OCI-LY7 (cell line): ENCODE results near the gene BRI3. TPM values are rescaled to one million over a fixed set of nuclear protein-coding genes. Genes with fewer than 3 reads are reported as not detected.

Experiments
- BruUV-seq: library from RNA; stranded (reverse); fragments of 400-500 nt; replicated peaks from 2 replicates; lab custom pipeline; 2021; lab: Mats Ljungman, UMichigan
- CTCF ChIA-PET: fragments of 300-600 bp; sonication (Branson Sonifier 250); formaldehyde crosslinking; loops from one replicate; lab custom pipeline; 2022; ENCODE audit warnings: antibody characterized with exemption; ENCODE audit not compliant: unreplicated experiment; lab: Charles Lee
- POLR2A ChIA-PET: fragments of 300-600 bp; sonication (Branson Sonifier 250); formaldehyde crosslinking; loops from one replicate; lab custom pipeline; 2022; ENCODE audit warnings: antibody characterized with exemption; lab: Charles Lee
- DNase-seq: peaks from one replicate; pipeline ENCODE4 v3.0.0-alpha.2; 2015; ENCODE audit warnings: low spot score
- H2AFZ ChIP-seq: fragments of 200-600 bp; sonication (generic), shearing (Covaris generic); 2 replicates; pipeline ENCODE4 v1.6.1; 2014; ENCODE audit warnings: mild to moderate bottlenecking, antibody characterized with exemption, low read length, moderate library complexity
- H3K27ac ChIP-seq: fragments of 200-600 bp; sonication (generic); 2 replicates; pipeline ENCODE4 v1.5.1; 2014; ENCODE audit warnings: mixed run types, low read depth, mild to moderate bottlenecking, moderate library complexity, low read length, inconsistent platforms; ENCODE audit not compliant: poor library complexity, severe bottlenecking
- H3K36me3 ChIP-seq: fragments of 200-600 bp; sonication (generic); 2 replicates; pipeline ENCODE4 v1.6.1; 2014; ENCODE audit warnings: mild to moderate bottlenecking, antibody characterized with exemption, low read length, moderate library complexity, mixed read lengths; ENCODE audit not compliant: insufficient read depth
- H3K4me1 ChIP-seq: fragments of 200-600 bp; sonication (generic); 2 replicates; pipeline ENCODE4 v1.5.1; 2014; ENCODE audit warnings: mild to moderate bottlenecking, low read length; ENCODE audit not compliant: insufficient read depth, poor library complexity, severe bottlenecking
- H3K4me2 ChIP-seq: fragments of 200-600 bp; sonication (generic); 2 replicates; pipeline ENCODE4 v1.6.1; 2014; ENCODE audit warnings: mild to moderate bottlenecking, low read length
- H3K4me3 ChIP-seq: fragments of 200-600 bp; sonication (generic); 2 replicates; pipeline ENCODE4 v1.5.1; 2014; ENCODE audit warnings: mild to moderate bottlenecking, low read depth, low read length; ENCODE audit not compliant: poor library complexity, severe bottlenecking
- H3K79me2 ChIP-seq: fragments of 200-600 bp; sonication (generic); 2 replicates; pipeline ENCODE4 v1.6.1; 2016; ENCODE audit warnings: low read depth, mild to moderate bottlenecking, low read length, moderate library complexity, mixed read lengths; ENCODE audit not compliant: insufficient read depth
- H3K9me2 ChIP-seq: fragments of 200-600 bp; sonication (generic); 2 replicates; pipeline ENCODE4 v1.6.1; 2016; ENCODE audit warnings: mild to moderate bottlenecking, low read length, mixed read lengths; ENCODE audit not compliant: insufficient read depth
- H3K9me3 ChIP-seq: fragments of 200-600 bp; sonication (generic); 2 replicates; pipeline ENCODE4 v1.6.1; 2014; ENCODE audit warnings: mild to moderate bottlenecking, mixed run types, low read length, mixed read lengths
- H4K20me1 ChIP-seq: fragments of 200-600 bp; sonication (generic); 2 replicates; pipeline ENCODE4 v1.6.1; 2014; ENCODE audit warnings: mild to moderate bottlenecking, antibody characterized with exemption, low read length, moderate library complexity, mixed read lengths; ENCODE audit not compliant: insufficient read depth
- EZH2phosphoT487 ChIP-seq: fragments of 200-600 bp; sonication (generic); IDR thresholded peaks from 2 replicates; pipeline ENCODE4 v1.6.1; 2018; ENCODE audit warnings: low read depth, borderline replicate concordance, mild to moderate bottlenecking, mixed run types, antibody characterized with exemption, low read length, moderate library complexity, mixed read lengths
- intact Hi-C: fragments of 100-400 bp; cut with micrococcal nuclease; formaldehyde crosslinking; loops from one replicate; pipeline ENCODE4 v1.10.0; 2022; ENCODE audit not compliant: unreplicated experiment
- total RNA-seq, 2 experiments: library from RNA; depleted of rRNA in 1 of 2; stranded (reverse); fragments of >200 nt in 1 of 2; shearing (Covaris generic) in 1 of 2; gene quantifications; 2 replicates each; pipeline ENCODE4 v1.2.3, GENCODE V29; 2014 to 2022
- TF ChIP-seq, protein P1 (sequence below): fragments of 200-600 bp; sonication (generic); conservative IDR thresholded peaks from 2 replicates; pipeline ENCODE4 v1.5.1; 2014; ENCODE audit warnings: mild to moderate bottlenecking, antibody characterized with exemption, low read length, moderate library complexity, mixed read lengths

BRI3 gene
- total RNA-seq, 2 experiments from 2014 or later = 18.0 to 49.8 TPM

DNA sequence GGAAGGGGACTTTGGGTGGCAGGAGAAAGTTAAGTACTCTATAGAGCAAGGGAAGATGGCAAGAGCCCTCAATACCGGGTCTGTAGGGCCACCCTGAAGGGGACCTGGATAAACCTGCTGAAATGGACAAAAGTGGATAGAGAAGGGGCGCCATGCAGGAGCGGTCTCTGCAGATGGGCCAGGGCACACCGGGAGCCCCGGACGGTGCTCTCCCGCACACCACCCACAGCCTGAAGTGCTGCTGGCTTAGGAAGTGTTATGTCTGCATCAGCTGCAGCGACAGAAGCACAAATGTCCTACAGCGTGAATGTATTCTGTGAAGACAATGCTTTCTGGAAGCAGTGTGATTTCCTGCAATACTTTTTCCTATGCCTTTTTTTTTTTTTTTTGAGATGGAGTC, 37.7 kb downstream of the BRI3 start:
- Histone ChIP-seq H3K36me3 (no peaks in the 10 kb centered on the region), H3K9me3 (peaks cover 11% of the 10 kb centered on the region; the same call in 1 of the 2 replicates), H3K27ac (no peak overlapping the region), H3K9me2 (no peaks in the 10 kb centered on the region), H4K20me1 (no peaks in the 10 kb centered on the region), H3K79me2 (no peaks in the 10 kb centered on the region), H2AFZ (no peak overlapping the region), H3K4me2 (no peak overlapping the region), H3K4me3 (no peak overlapping the region), H3K4me1 (peaks cover 11% of the 10 kb centered on the region)
- intact Hi-C loops = loop anchor here (10.0 kb wide), 1 partner anchor 556 kb away; the partner anchor contains the start of genes TMEM130 and TRRAP
- ChIA-PET POLR2A (interaction anchor here (0.8 kb wide), 1 partner anchor 21 kb away, joined by 3 read pairs; no protein-coding TSS in a partner anchor), CTCF (no interaction called here)
- no peak for DNase-seq
- no TSS peak for BruUV-seq
- TF ChIP-seq EZH2phosphoT487 = no peak
- TF ChIP-seq, protein P1, sequence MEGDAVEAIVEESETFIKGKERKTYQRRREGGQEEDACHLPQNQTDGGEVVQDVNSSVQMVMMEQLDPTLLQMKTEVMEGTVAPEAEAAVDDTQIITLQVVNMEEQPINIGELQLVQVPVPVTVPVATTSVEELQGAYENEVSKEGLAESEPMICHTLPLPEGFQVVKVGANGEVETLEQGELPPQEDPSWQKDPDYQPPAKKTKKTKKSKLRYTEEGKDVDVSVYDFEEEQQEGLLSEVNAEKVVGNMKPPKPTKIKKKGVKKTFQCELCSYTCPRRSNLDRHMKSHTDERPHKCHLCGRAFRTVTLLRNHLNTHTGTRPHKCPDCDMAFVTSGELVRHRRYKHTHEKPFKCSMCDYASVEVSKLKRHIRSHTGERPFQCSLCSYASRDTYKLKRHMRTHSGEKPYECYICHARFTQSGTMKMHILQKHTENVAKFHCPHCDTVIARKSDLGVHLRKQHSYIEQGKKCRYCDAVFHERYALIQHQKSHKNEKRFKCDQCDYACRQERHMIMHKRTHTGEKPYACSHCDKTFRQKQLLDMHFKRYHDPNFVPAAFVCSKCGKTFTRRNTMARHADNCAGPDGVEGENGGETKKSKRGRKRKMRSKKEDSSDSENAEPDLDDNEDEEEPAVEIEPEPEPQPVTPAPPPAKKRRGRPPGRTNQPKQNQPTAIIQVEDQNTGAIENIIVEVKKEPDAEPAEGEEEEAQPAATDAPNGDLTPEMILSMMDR = no peak

DNA sequence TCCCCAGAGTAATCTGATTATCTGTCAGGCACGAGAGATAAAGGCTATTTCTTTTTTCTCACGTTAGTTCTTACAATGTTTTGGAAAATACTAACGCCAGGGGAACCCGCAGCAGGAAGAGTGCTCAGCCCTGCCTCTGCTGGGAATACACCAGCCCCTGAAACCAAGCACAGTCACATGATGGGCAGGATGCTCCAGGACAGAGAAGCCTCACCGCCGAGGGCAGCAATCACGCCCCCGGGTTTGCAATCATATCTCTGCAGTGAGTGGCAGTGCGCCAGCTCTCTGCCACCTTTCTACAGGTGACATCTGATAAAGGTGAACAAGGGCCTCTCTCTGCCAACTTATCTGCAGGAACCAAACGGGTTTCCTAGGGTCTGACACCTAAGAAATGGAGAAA, 39.8 kb downstream of the BRI3 start:
- no TSS peak for BruUV-seq
- intact Hi-C loops = no loop called here
- Histone ChIP-seq H3K27ac (no peak overlapping the region), H3K36me3 (no peaks in the 10 kb centered on the region), H3K9me2 (no peaks in the 10 kb centered on the region), H3K4me2 (no peak overlapping the region), H3K9me3 (peaks cover 4% of the 10 kb centered on the region; the same call in 1 of the 2 replicates), H3K79me2 (no peaks in the 10 kb centered on the region), H3K4me1 (no peaks in the 10 kb centered on the region), H4K20me1 (no peaks in the 10 kb centered on the region), H2AFZ (no peak overlapping the region), H3K4me3 (no peak overlapping the region)
- ChIA-PET POLR2A (interaction anchor here (0.6 kb wide), 1 partner anchor 71 kb away, joined by 3 read pairs; no protein-coding TSS in a partner anchor), CTCF (no interaction called here)
- TF ChIP-seq EZH2phosphoT487 = no peak
- TF ChIP-seq, protein P1 = no peak
- DNase-seq = no peak

DNA sequence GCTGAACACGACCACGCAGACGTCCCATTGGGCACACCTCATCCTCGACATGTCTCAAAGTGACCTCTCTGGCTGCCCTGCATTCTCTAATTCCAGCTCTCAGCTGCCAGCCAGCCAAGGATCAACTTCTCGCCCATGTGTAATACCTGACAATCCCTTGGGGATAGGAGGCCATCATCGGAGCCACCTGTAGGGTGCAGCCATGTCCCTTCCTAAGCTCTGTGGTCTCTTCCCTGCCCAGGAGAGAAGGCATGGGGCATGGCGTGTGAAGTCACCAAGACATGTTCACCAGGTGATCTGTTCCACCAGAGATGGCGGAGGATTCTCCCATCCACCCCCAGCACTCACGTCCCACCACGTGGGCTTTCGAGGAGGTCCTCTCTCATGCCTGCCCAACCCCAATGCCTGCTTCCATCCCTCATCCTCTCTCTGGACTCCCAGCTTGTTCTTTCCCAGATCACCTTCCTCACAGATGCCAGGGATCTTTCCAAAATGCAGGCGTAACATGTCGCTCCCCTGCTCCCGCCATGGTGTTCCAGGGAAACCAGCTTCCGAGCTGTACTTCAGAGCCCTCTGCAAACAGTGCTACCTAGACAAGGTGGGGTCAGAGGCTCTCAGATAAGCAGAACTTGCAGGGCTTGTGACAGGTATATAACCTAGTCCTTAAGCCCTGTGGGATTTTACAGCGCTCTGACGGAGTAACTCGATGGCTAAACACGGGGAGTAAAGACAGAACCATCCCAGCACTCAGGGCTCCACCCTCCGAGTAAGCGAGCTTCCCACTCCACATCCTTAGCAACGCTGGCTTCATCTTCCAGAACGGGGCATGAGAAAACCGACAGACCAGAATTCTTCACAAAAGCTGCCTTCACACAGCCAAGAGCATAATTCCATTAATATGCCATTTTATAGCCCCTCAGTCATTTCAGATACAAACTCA, 41.1 kb downstream of the BRI3 start:
- Histone ChIP-seq H3K36me3 (no peaks in the 10 kb centered on the region), H2AFZ (no peak overlapping the region), H3K9me3 (no peaks in the 10 kb centered on the region), H3K79me2 (no peaks in the 10 kb centered on the region), H3K9me2 (no peaks in the 10 kb centered on the region), H3K4me1 (no peaks in the 10 kb centered on the region), H3K27ac (no peak overlapping the region), H3K4me3 (no peak overlapping the region), H3K4me2 (no peak overlapping the region), H4K20me1 (no peaks in the 10 kb centered on the region)
- intact Hi-C loops = no loop called here
- no TSS peak for BruUV-seq
- no peak for TF ChIP-seq EZH2phosphoT487
- TF ChIP-seq, protein P1 = no peak
- no peak for DNase-seq
- ChIA-PET POLR2A (no interaction called here), CTCF (no interaction called here)
